ENCODE data around the gene TRPM3.

- TF ChIP-seq, protein P1, sequence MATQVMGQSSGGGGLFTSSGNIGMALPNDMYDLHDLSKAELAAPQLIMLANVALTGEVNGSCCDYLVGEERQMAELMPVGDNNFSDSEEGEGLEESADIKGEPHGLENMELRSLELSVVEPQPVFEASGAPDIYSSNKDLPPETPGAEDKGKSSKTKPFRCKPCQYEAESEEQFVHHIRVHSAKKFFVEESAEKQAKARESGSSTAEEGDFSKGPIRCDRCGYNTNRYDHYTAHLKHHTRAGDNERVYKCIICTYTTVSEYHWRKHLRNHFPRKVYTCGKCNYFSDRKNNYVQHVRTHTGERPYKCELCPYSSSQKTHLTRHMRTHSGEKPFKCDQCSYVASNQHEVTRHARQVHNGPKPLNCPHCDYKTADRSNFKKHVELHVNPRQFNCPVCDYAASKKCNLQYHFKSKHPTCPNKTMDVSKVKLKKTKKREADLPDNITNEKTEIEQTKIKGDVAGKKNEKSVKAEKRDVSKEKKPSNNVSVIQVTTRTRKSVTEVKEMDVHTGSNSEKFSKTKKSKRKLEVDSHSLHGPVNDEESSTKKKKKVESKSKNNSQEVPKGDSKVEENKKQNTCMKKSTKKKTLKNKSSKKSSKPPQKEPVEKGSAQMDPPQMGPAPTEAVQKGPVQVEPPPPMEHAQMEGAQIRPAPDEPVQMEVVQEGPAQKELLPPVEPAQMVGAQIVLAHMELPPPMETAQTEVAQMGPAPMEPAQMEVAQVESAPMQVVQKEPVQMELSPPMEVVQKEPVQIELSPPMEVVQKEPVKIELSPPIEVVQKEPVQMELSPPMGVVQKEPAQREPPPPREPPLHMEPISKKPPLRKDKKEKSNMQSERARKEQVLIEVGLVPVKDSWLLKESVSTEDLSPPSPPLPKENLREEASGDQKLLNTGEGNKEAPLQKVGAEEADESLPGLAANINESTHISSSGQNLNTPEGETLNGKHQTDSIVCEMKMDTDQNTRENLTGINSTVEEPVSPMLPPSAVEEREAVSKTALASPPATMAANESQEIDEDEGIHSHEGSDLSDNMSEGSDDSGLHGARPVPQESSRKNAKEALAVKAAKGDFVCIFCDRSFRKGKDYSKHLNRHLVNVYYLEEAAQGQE (IDR thresholded peaks at IDR 0.05; ENCODE audit: insufficient read depth in 1 of 2, low read depth in 2 of 2, low read length in 1 of 2) = no peak
- TF ChIP-seq, protein P2, sequence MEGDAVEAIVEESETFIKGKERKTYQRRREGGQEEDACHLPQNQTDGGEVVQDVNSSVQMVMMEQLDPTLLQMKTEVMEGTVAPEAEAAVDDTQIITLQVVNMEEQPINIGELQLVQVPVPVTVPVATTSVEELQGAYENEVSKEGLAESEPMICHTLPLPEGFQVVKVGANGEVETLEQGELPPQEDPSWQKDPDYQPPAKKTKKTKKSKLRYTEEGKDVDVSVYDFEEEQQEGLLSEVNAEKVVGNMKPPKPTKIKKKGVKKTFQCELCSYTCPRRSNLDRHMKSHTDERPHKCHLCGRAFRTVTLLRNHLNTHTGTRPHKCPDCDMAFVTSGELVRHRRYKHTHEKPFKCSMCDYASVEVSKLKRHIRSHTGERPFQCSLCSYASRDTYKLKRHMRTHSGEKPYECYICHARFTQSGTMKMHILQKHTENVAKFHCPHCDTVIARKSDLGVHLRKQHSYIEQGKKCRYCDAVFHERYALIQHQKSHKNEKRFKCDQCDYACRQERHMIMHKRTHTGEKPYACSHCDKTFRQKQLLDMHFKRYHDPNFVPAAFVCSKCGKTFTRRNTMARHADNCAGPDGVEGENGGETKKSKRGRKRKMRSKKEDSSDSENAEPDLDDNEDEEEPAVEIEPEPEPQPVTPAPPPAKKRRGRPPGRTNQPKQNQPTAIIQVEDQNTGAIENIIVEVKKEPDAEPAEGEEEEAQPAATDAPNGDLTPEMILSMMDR (IDR thresholded peaks at IDR 0.05) = no peak
- TF ChIP-seq TCF7L2 (IDR thresholded peaks at IDR 0.05; ENCODE audit: low read depth, low read length) (no peak), POLR2AphosphoS5 (IDR thresholded peaks at IDR 0.05; ENCODE audit: low read depth, low read length) (no peak)
These were observed 636.1 kb downstream of the TRPM3 start for GRCh38 chr9:70485273-70485858.

All from Panc1 (cell line).